Hematopoietic multipotent progenitor cell (in vitro differentiated cells): ENCODE measurements around the gene TMPRSS11A. TPM values are rescaled to one million over a fixed set of nuclear protein-coding genes. Genes with fewer than 3 reads are reported as not detected.

Experiments
- DNase-seq, 3 donors: peaks; one replicate each; pipeline ENCODE4 v3.0.0-alpha.2; 2011 to 2015; ENCODE audit warnings: low read depth in 2 of 3, low spot score in 2 of 3
- small RNA-seq: library from RNA; depleted of rRNA; stranded (forward); fragments of <200 nt; gene quantifications from one replicate; pipeline ENCODE3, GENCODE V24; 2012
- total RNA-seq: library from RNA; depleted of rRNA; stranded (reverse); fragments of >200 nt; gene quantifications from one replicate; pipeline ENCODE4 v1.2.3, GENCODE V29; 2012

The TMPRSS11A gene
- total RNA-seq, 1 donor, result not detected

GRCh38 chr4:67877086-67877485 lies 86.2 kb downstream of the TMPRSS11A start:
- DNase-seq, result no peak

- DNase-seq, result no peak
Observed at GRCh38 chr4:67874986-67875385, 88.3 kb downstream of the TMPRSS11A start.

GRCh38 chr4:67873116-67873515 lies 90.2 kb downstream of the TMPRSS11A start:
- no peak for DNase-seq

GRCh38 chr4:67871867-67872266 lies 91.4 kb downstream of the TMPRSS11A start:
- DNase-seq, result peak in 2 of 3 donors; percentile 38 to 69

GRCh38 chr4:67869580-67870190 lies 93.6 kb downstream of the TMPRSS11A start:
- no peak for DNase-seq

GRCh38 chr4:67861513-67861912 lies 101.8 kb downstream of the TMPRSS11A start:
- no peak for DNase-seq

Small RNA genes within 50 kb of the gene (small RNA-seq; reads per million reads assigned to genes)
- not detected for gene RNU6-95P

Other genes starting within 250 kb of the TMPRSS11A start
- gene GNRHR, start 209.1 kb downstream of the TMPRSS11A start, total RNA-seq, result not detected
- not detected for gene TMPRSS11D, start 79.5 kb downstream of the TMPRSS11A start, total RNA-seq
- gene TMPRSS11F, start 166.4 kb upstream of the TMPRSS11A start, total RNA-seq, result not detected